Measurements from ENCODE around the gene REM2.

Gene REM2, protein sequence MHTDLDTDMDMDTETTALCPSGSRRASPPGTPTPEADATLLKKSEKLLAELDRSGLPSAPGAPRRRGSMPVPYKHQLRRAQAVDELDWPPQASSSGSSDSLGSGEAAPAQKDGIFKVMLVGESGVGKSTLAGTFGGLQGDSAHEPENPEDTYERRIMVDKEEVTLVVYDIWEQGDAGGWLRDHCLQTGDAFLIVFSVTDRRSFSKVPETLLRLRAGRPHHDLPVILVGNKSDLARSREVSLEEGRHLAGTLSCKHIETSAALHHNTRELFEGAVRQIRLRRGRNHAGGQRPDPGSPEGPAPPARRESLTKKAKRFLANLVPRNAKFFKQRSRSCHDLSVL

DNA sequence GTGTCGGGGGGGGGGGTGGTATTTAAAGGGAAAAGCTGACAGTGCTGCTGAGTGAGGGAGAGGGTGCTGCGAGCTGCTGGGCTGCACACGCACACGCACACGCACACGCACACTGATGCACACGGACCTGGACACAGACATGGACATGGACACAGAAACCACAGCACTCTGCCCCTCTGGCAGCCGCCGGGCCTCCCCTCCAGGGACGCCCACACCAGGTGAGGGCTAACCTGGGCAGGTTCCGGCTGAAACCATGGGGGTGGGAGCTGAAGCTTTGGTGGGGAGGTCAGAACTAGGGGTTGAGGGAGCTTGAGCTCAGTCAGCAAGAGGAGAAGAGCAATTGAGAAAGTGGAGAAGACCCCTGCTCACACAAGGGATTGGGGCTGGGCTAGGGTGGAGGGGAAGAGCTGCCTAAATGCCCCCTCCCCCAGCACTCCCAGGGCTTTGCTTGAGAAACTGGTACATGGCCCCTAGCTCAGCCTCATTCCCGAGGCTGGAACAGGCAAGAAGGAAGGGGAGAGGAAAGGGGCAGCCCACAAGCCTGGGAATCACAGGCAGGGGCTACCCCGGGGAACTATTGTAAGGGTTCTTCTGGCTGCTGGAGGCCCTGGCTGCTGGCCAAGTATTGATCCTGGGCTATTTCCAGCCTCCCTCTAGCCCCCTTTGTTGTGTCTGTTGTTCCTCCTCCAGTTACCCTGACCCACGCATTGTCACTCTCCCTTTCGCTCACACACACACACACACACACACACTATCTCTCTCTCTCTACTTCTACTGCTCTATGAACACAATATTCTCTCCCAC, at the start of gene REM2:
TSS of gene REM2 (plus strand) at position 50 of the 804 bp plus-strand sequence. CDS start at position 116, 66 bp downstream.
- DNase-seq, result no peak

DNA sequence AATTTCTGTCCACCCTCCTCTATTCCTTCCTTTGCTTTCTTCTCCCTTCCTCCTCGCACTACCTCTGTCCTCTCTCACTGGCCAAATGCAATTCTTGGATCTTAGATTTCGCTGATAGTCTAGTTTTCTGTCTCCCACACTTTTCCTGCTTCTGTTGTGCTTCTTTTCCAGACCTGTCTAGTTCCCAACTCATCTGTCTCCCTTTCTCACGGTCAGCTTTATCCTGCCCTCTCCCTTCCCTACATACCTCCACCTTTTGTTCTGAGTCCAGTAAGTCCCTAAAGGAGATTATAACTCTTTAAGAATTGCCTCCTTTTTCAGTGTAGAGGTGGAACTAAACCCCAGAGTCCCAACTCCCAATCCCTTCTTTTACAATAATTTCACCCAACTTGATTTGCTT, 47.5 kb upstream of the REM2 start:
- DNase-seq, result no peak

DNA sequence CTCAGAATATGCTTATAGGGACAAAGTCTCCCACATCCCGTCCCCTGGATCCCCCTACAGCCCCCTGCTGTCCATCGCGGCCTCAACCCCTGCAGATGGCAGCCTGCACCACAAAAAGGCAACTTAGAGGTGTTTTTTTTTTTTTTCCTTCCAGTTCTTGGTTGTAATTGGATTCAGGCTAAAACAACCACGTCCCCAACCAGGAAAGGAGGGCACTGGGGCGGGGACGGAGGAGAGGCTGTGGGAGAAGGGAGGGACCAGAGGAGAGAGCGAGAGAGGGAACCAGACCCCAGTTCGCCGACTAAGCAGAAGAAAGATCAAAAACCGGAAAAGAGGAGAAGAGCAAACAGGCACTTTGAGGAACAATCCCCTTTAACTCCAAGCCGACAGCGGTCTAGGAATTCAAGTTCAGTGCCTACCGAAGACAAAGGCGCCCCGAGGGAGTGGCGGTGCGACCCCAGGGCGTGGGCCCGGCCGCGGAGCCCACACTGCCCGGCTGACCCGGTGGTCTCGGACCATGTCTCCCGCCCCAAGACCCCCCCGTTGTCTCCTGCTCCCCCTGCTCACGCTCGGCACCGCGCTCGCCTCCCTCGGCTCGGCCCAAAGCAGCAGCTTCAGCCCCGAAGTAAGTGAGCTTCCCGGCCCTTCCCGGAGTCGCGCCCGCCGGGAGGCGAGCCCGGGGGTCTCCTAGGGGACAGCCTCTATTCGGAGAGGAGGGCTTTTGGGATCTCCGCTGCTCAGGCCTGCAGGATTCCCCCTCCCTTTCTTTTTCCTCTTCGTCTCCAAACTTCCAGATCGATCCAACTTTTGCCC, 46.5 kb upstream of the REM2 start, which contains the start of gene MMP14:
TSS of gene MMP14 (plus strand) at position 285 of the 813 bp plus-strand sequence. CDS start at position 518, 233 bp downstream.
- no peak for DNase-seq

DNA sequence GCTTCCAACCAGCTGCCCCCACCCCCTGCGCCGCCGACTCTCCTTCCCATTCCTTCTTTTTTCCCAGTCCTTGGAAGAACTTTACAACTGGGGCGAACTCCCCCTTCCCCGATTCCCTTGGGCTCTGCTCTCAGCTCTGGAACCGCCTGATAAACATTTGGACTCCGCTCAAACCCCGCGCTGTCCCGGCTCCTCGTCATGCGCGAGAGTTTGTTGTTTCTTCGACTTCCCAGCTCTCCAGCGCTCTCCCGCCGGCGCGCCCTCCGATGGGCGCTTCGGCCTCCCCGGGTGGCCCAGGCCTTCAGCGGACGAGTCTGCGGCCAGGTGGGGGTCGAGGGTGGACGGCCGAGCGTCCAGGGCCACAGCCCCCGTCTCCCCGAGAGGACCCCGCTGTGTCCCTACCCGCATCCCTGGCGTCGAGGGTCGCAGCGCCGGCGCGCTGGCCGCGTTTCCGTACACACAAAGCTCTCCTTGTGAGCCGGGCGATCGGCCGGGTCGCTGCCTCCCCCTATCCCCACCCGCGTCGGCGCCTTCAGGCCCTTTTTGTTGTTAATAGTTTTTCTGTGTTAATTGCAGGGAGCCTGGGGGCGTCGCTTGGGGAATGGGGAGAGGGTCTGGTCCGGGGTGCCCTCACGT, 45.8 kb upstream of the REM2 start:
- DNase-seq, result no peak

DNA sequence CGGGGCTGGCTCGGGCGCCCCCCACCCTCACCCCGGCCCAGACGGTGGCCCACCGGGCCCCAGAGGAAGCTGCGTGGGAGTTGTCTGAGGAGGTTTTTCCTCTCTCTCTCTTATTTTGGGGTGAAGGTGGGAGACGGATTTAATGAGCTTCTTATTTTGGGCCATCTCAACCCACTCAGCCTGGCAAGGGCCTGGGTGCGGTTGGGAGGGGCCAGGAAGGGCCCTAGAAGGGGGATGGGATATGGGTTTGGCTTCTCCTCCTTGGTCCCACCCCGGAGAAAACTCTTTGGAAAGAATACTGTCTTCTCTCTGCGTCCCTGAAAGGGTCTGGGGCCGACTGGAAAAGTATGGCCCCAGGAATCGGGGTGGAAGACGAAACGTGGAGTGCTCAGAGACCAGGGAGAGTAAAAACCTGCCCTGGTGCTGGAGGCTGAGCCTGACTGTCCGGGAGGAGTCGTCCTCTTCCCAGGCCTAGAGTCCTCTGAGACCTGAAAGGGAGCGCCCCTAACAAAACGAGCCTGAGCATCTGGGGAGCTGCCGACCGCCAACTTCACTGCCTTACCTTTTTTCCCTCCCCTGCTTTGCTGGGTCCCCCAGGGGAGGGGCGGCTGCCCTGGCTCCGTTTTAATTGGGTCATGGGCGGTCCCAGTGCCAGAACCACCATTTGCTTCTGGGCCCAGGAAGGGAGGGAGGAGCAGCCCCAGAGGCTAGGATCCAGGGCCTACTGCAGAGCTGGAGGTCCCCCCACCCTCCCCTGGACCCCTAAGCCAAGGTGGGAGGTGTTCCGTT, 45.1 kb upstream of the REM2 start:
- DNase-seq, result no peak

DNA sequence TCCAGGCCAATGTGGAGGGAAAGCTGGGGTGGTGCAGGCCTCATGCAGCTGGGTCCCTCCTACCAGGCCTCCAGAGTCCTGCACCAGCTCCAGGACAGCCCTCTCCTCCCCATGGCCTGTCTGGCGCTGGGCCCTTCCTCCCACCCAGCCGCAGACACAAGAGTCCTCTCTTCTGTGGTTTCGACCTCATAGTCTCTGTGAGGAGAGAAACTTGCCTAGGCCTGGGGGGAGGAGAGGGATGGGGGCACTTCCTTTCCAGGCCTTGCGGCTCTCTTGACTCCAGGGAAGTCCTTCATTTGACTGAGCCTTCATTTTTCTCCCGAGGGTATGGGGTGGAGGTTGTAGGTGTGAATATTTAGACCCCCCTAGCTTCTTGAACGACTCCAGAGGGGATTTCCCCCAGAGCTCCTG, 44.4 kb upstream of the REM2 start:
- no peak for DNase-seq

DNA sequence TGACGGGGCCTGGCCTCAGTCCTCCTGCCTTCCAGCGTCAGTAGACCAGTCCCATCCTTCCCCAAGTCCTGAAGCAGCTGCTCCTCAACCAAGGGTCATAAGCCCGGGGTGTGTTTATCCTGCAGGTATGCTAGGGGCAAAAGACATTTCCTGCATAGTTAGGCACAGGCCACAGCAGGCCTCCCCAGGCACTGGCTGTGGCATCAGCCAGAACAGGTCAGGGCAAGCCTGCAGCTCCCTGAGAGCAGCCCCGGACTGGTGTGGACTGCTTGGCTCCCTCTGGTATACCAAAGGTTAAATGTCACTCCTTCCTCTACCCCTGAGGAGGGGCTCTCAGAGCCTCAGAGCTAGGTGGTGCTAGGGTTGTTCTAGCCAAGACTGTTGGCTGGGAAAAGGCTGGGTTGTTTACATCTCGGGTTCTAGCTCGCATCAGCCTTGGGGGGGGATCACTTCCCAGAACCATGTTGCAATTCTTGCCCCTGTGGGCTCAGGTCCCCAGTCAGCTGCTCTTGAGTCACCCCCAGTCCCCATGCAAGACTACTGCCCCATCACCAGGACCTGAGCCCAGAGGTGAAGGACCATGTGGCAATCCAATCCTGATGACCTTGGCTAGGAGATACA, 43.8 kb upstream of the REM2 start:
- no peak for DNase-seq

DNA sequence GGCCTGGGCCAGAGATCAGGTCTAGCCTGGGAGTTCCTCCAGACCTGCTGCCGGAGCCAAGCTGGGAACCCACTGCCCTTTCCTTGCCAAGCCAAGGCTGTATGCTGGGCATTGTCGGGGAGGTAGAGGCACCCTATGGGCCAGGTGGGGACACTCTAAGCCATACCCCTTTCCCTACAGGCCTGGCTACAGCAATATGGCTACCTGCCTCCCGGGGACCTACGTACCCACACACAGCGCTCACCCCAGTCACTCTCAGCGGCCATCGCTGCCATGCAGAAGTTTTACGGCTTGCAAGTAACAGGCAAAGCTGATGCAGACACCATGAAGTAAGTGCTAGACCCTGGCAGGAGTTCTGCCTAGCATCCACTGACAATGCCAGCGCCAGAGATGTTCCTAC, 41.7 kb upstream of the REM2 start:
- no peak for DNase-seq

DNA sequence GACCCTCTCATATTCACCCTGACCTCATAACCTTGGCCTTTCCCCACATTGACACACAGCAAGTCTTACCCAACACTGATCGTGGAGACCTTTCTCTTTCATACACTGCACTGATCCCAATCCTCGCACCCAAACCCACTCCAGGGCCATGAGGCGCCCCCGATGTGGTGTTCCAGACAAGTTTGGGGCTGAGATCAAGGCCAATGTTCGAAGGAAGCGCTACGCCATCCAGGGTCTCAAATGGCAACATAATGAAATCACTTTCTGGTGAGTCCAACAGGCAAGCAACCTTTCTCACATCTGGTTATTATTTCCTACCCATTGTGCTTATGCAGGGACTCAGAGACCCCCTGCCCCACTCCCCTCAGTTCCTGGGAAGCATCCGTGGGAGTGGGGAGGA, 41.3 kb upstream of the REM2 start:
- no peak for DNase-seq

DNA sequence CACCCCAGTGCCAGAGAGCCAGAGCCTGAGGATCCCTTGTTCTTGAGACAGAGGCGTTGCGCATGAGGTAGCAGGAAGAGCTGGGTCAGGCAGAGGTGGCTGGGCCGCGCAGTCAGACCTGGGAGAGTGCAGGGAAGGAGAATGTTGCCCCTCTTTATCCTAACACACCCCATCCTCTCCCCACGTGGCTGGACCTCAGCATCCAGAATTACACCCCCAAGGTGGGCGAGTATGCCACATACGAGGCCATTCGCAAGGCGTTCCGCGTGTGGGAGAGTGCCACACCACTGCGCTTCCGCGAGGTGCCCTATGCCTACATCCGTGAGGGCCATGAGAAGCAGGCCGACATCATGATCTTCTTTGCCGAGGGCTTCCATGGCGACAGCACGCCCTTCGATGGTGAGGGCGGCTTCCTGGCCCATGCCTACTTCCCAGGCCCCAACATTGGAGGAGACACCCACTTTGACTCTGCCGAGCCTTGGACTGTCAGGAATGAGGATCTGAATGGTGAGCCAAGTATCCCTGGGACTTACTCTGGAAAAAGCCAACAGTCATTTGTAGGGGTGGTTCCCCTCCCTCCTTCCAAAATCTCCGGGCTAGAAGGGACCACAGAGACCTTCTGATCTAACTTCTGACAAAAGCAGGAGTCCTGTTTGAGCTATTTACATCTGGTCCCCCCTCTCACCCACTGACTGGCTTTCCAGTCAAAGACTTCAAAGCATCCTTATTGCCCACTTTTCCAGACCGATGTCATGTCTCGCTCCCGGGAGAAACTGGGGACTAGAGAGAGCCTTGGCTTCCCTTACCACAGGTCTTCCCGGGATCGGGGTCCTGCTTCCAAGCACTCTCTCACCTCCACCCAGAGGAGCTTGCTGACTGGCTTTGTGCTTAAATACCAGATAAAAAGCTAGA, 40.6 kb upstream of the REM2 start:
- no peak for DNase-seq

DNA sequence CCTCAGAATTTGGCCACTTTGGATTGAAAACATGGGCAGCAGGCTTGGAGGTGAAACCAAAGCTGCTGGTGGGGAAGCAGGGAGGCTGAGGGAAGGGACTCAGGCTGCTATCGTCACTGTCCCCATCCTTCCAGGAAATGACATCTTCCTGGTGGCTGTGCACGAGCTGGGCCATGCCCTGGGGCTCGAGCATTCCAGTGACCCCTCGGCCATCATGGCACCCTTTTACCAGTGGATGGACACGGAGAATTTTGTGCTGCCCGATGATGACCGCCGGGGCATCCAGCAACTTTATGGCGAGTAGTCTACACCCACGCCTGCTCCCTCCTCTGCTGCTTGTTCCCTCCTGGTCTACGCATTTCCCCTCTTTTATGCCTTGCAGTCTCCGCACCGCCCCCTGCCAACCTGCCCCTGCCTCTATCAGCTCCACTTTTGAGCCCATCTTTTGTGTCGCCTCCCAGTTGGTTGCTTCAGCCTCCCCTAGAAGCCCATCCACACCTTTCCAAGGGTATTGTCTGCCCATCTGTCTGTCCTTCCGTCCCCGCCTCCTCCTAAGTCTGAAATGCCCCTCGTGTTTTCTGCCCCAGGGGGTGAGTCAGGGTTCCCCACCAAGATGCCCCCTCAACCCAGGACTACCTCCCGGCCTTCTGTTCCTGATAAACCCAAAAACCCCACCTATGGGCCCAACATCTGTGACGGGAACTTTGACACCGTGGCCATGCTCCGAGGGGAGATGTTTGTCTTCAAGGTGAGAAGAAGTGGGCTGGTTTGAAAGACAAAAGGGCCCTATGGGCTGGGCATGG, 39.7 kb upstream of the REM2 start:
- DNase-seq, result no peak

DNA sequence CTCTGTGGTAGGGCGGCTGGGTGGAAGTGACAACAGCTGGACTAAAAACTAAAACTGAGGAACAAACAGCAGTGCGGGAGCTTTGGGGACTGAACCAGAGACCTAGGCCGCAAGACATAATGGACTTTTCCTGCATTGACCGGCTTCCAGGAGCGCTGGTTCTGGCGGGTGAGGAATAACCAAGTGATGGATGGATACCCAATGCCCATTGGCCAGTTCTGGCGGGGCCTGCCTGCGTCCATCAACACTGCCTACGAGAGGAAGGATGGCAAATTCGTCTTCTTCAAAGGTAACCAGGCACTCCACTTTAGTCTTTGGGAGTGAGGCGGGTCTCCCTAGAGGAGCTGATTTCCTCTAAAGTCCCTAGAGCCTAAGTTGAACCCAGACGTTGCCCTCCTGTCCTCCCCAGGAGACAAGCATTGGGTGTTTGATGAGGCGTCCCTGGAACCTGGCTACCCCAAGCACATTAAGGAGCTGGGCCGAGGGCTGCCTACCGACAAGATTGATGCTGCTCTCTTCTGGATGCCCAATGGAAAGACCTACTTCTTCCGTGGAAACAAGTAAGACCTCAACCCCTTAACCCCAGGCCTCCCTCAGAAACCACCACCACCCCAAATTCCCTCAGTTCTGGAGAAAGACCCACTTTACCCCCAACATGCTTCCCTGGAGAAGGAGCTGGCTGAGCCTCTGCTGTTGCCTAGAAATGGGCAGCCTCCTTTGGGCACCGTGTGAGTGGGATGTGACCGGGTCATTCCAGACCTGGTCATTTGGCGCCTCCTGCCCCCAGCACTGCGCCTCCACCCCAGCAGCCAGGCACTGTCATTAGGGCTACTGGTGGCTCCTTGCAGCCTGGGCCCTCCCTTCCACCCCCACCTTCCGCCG, 38.6 kb upstream of the REM2 start:
- no peak for DNase-seq

DNA sequence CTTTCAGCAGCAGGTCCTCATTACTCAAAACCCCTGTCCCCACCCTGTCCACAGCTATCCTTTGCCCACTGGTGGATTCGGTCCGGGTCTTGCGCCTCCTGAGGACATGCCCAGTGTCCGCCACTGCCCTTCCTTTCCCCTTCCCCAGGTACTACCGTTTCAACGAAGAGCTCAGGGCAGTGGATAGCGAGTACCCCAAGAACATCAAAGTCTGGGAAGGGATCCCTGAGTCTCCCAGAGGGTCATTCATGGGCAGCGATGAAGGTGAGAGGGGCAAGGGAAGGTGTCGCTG, 38.0 kb upstream of the REM2 start:
- DNase-seq, result no peak

DNA sequence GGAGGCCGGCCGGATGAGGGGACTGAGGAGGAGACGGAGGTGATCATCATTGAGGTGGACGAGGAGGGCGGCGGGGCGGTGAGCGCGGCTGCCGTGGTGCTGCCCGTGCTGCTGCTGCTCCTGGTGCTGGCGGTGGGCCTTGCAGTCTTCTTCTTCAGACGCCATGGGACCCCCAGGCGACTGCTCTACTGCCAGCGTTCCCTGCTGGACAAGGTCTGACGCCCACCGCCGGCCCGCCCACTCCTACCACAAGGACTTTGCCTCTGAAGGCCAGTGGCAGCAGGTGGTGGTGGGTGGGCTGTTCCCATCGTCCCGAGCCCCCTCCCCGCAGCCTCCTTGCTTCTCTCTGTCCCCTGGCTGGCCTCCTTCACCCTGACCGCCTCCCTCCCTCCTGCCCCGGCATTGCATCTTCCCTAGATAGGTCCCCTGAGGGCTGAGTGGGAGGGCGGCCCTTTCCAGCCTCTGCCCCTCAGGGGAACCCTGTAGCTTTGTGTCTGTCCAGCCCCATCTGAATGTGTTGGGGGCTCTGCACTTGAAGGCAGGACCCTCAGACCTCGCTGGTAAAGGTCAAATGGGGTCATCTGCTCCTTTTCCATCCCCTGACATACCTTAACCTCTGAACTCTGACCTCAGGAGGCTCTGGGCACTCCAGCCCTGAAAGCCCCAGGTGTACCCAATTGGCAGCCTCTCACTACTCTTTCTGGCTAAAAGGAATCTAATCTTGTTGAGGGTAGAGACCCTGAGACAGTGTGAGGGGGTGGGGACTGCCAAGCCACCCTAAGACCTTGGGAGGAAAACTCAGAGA, 37.0 kb upstream of the REM2 start:
- no peak for DNase-seq

DNA sequence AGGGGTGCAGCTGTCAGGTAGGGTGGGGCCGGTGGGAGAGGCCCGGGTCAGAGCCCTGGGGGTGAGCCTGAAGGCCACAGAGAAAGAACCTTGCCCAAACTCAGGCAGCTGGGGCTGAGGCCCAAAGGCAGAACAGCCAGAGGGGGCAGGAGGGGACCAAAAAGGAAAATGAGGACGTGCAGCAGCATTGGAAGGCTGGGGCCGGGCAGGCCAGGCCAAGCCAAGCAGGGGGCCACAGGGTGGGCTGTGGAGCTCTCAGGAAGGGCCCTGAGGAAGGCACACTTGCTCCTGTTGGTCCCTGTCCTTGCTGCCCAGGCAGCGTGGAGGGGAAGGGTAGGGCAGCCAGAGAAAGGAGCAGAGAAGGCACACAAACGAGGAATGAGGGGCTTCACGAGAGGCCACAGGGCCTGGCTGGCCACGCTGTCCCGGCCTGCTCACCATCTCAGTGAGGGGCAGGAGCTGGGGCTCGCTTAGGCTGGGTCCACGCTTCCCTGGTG, 36.2 kb upstream of the REM2 start:
- DNase-seq, result no peak

DNA sequence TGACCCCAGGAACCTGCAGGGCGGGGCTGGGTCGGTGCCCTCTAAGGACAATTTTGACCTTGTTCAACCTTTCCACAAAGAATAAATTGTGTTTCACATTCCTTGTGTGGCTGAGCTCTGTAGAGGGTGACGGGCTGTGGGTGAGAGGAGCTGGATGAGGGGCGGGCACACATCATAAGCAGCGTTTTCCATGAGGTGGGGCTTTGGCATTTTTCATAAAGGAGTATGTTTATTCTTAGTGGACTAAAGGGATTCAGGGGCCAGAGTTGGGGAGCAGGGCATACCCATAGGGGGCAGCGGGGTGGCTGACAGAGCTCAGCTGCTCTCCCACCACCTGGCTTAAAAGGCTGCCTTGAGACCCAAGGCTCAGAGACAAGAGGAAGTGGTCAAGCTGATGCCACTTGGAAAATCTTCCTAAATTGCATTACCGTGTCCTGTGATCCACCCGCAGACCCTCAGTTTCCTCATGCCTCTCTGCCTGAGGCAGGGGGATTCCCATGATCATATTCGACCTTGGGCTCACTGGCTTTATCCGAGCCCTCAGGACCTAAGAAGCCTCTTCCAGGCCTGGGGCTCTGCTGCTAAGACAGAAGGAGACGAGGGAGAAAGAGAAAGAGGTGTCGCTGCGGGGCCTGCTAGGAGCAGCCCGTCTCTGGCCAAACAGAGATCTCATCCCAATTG, 35.2 kb upstream of the REM2 start:
- DNase-seq, result no peak

All from NCI-H1930 (cell line).